GM23338 (cell line): Measurements from ENCODE around the gene VSTM1. TPM values are rescaled to one million over a fixed set of nuclear protein-coding genes. Genes with fewer than 3 reads are reported as not detected.

ENCODE experiments used
- ATAC-seq: fragments of 200-7000 bp; cut with Tn5 transposase; 3 replicates; pipeline ENCODE4 v1.9.1; 2020
- DNase-seq: peaks from one replicate; pipeline ENCODE4 v3.0.0-alpha.2; 2015; ENCODE audit warnings: low spot score
- H2AFZ ChIP-seq: fragments of 200-600 bp; sonication (generic); 2 replicates; pipeline ENCODE4 v1.8.0; 2016; ENCODE audit warnings: antibody characterized with exemption, mild to moderate bottlenecking, moderate library complexity
- H3F3A ChIP-seq: fragments of 200-600 bp; sonication (generic); replicated peaks from 2 replicates; pipeline ENCODE4 v1.8.0; 2017; ENCODE audit warnings: antibody characterized with exemption, mixed run types, low read depth
- H3K27ac ChIP-seq: fragments of 200-600 bp; sonication (generic); 2 replicates; pipeline ENCODE4 v1.6.1; 2016; ENCODE audit warnings: low read depth
- H3K27me3 ChIP-seq: fragments of 200-600 bp; sonication (generic); 2 replicates; pipeline ENCODE4 v1.8.0; 2016; ENCODE audit warnings: mild to moderate bottlenecking, mixed run types, moderate library complexity; ENCODE audit not compliant: insufficient read depth
- H3K36me3 ChIP-seq: fragments of 200-600 bp; sonication (generic); 2 replicates; pipeline ENCODE4 v1.8.0; 2016; ENCODE audit warnings: mild to moderate bottlenecking; ENCODE audit not compliant: insufficient read depth
- H3K4me1 ChIP-seq: fragments of 200-600 bp; sonication (generic); 2 replicates; pipeline ENCODE4 v1.8.0; 2016; ENCODE audit warnings: mild to moderate bottlenecking, moderate library complexity; ENCODE audit not compliant: insufficient read depth
- H3K4me2 ChIP-seq: fragments of 200-600 bp; sonication (generic); 2 replicates; pipeline ENCODE4 v1.7.1; 2017; ENCODE audit warnings: mixed run types
- H3K4me3 ChIP-seq: fragments of 200-600 bp; sonication (generic); 2 replicates; pipeline ENCODE4 v1.6.1; 2016; ENCODE audit warnings: mixed run types
- H3K79me2 ChIP-seq: fragments of 200-600 bp; sonication (generic); replicated peaks from 2 replicates; pipeline ENCODE4 v1.8.0; 2017; ENCODE audit warnings: mild to moderate bottlenecking; ENCODE audit not compliant: insufficient read depth
- H3K9me2 ChIP-seq: fragments of 200-600 bp; sonication (generic); 2 replicates; pipeline ENCODE4 v1.8.0; 2017; ENCODE audit not compliant: insufficient read depth
- H4K20me1 ChIP-seq: fragments of 200-600 bp; sonication (generic); replicated peaks from 2 replicates; pipeline ENCODE4 v1.8.0; 2017; ENCODE audit warnings: mild to moderate bottlenecking; ENCODE audit not compliant: insufficient read depth
- H3K27ac Mint-ChIP-seq: 2 replicates; pipeline ENCODE4 v1.8.0; 2020; ENCODE audit warnings: inconsistent platforms, mild to moderate bottlenecking, moderate library complexity, mixed read lengths
- H3K27me3 Mint-ChIP-seq: 3 replicates; pipeline ENCODE4 v1.8.0; 2022; ENCODE audit warnings: low read depth, mild to moderate bottlenecking, moderate library complexity, mixed read lengths, inconsistent platforms; ENCODE audit not compliant: insufficient read depth, poor library complexity
- H3K36me3 Mint-ChIP-seq: 3 replicates; pipeline ENCODE4 v1.8.0; 2021; ENCODE audit warnings: low read depth, mild to moderate bottlenecking, inconsistent platforms, moderate library complexity, mixed read lengths
- H3K4me1 Mint-ChIP-seq: 3 replicates; pipeline ENCODE4 v1.8.0; 2020; ENCODE audit warnings: mild to moderate bottlenecking, inconsistent platforms, mixed read lengths
- H3K4me3 Mint-ChIP-seq: 3 replicates; pipeline ENCODE4 v1.8.0; 2021; ENCODE audit warnings: moderate library complexity, mild to moderate bottlenecking, inconsistent platforms, mixed read lengths
- H3K9me3 Mint-ChIP-seq: 3 replicates; pipeline ENCODE4 v1.8.0; 2020; ENCODE audit warnings: moderate library complexity, mild to moderate bottlenecking, inconsistent platforms, mixed read lengths
- CREB1 ChIP-seq: fragments of 250-450 bp; sonication (Bioruptor Pico); IDR thresholded peaks from 2 replicates; pipeline ENCODE4 v1.5.0; 2020; ENCODE audit warnings: low read depth, mild to moderate bottlenecking, moderate library complexity
- EZH2 ChIP-seq: fragments of 200-600 bp; sonication (generic); IDR thresholded peaks from one replicate; pipeline ENCODE4 v1.8.0; 2017; ENCODE audit warnings: antibody characterized with exemption, mild to moderate bottlenecking, low read depth; ENCODE audit not compliant: unreplicated experiment
- EZH2phosphoT487 ChIP-seq: fragments of 200-600 bp; sonication (generic); IDR thresholded peaks from one replicate; pipeline ENCODE4 v1.8.1; 2018; ENCODE audit warnings: antibody characterized with exemption; ENCODE audit not compliant: unreplicated experiment
- JUNB ChIP-seq: IDR thresholded peaks from one replicate; pipeline ENCODE4 v1.6.1; 2016; ENCODE audit warnings: antibody characterized with exemption; ENCODE audit not compliant: unreplicated experiment
- POLR2AphosphoS5 ChIP-seq: IDR thresholded peaks from 2 replicates; pipeline ENCODE4 v1.6.1; 2016; ENCODE audit warnings: antibody characterized with exemption, low read depth
- STAT1 ChIP-seq: IDR thresholded peaks from one replicate; pipeline ENCODE4 v1.6.1; 2016; ENCODE audit warnings: antibody characterized with exemption; ENCODE audit not compliant: unreplicated experiment
- ZNF114 ChIP-seq: fragments of 250-450 bp; sonication (Bioruptor Pico); IDR thresholded peaks from 2 replicates; pipeline ENCODE4 v1.5.0; 2020; ENCODE audit warnings: mild to moderate bottlenecking, moderate library complexity
- ZNF331 ChIP-seq: fragments of 250-450 bp; sonication (Bioruptor Pico); IDR thresholded peaks from 2 replicates; pipeline ENCODE4 v1.5.0; 2020; ENCODE audit warnings: low read depth, mild to moderate bottlenecking, moderate library complexity
- polyA plus RNA-seq: library from polyadenylated mRNA; unstranded; fragments of >200 nt; fragmentation: Nextera tagmentation; extraction: Ambion mirVana; gene quantifications from 2 replicates; pipeline ENCODE4 v1.2.1, GENCODE V29; 2016
- total RNA-seq: library from RNA; depleted of rRNA; stranded (reverse); fragments of >200 nt; shearing (Covaris generic); gene quantifications from 2 replicates; pipeline ENCODE4 v1.2.3, GENCODE V29; 2014
- TF ChIP-seq, protein P1 (sequence below), 2 experiments: fragments of 200-600 bp in 1 of 2; sonication (generic) in 1 of 2; conservative IDR thresholded peaks; 2 replicates each; pipeline versions ENCODE4 v1.5.1 to v1.6.1; 2016 to 2017; ENCODE audit warnings: antibody characterized with exemption in 2 of 2, low read depth in 2 of 2, mild to moderate bottlenecking in 2 of 2, moderate library complexity in 1 of 2
- TF ChIP-seq, protein P2 (sequence below): fragments of 250-450 bp; sonication (Bioruptor Pico); IDR thresholded peaks from 2 replicates; pipeline ENCODE4 v1.5.0; 2020; ENCODE audit warnings: mild to moderate bottlenecking, moderate library complexity
- TF ChIP-seq, protein P3 (sequence below): IDR thresholded peaks from one replicate; pipeline ENCODE4 v1.6.1; 2018; ENCODE audit warnings: antibody characterized with exemption; ENCODE audit not compliant: unreplicated experiment
- TF ChIP-seq, protein P4 (sequence below): IDR thresholded peaks from 2 replicates; pipeline ENCODE4 v1.6.1; 2016; ENCODE audit warnings: antibody characterized with exemption

VSTM1 gene
- total and polyA plus RNA-seq, 2 experiments from 2014 or later = not detected

DNA sequence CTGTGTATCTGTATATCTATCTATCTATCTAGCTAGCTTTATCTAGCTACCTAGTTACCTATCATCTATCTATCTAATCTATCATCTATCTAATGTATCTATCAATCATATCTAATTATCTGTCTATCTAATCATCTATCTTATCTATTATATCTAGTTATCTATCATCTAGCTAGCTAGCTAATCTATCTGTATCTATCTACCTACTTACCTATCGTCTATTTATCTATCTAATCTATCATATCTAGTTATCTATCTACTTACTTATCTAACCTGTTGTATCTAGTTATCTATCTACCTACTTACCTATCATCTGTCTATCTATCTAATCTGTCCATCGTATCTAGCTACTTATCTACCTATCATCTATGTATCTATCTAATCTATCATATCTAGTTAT is 17.9 kb downstream of the VSTM1 start:
- DNase-seq (no peak), ATAC-seq (no peak)
- H3K27me3 Mint-ChIP-seq = peaks cover 7% of the 10 kb centered on the region
- Histone ChIP-seq H3K4me2 (no peak overlapping the region), H3K36me3 (no peaks in the 10 kb centered on the region), H3F3A (0 out of 2 replicates have a peak, but pooled peaks cover 3% of the 10 kb centered on the region), H3K4me1 (peaks cover 5% of the 10 kb centered on the region; the same call in 1 of the 2 replicates), H3K79me2 (no peaks in the 10 kb centered on the region), H4K20me1 (no peaks in the 10 kb centered on the region), H3K9me2 (no peaks in the 10 kb centered on the region), H3K4me3 (no peak overlapping the region), H3K27me3 (peaks cover 9% of the 10 kb centered on the region; the same call in 1 of the 2 replicates), H3K27ac (no peak overlapping the region), H2AFZ (no peak overlapping the region)
- peaks cover 7% of the 10 kb centered on the region; the same call in 2 of the 3 replicates for H3K4me1 Mint-ChIP-seq
- no peak overlapping the region for H3K27ac Mint-ChIP-seq
- no peaks in the 10 kb centered on the region for H3K36me3 Mint-ChIP-seq
- H3K9me3 Mint-ChIP-seq = no peaks in the 10 kb centered on the region
- TF ChIP-seq CREB1 (CRISPR knock-in tag) (no peak), EZH2phosphoT487 (no peak), ZNF331 (no peak), JUNB (no peak), ZNF114 (no peak), EZH2 (no peak), POLR2AphosphoS5 (no peak), STAT1 (no peak)
- TF ChIP-seq, protein P1, sequence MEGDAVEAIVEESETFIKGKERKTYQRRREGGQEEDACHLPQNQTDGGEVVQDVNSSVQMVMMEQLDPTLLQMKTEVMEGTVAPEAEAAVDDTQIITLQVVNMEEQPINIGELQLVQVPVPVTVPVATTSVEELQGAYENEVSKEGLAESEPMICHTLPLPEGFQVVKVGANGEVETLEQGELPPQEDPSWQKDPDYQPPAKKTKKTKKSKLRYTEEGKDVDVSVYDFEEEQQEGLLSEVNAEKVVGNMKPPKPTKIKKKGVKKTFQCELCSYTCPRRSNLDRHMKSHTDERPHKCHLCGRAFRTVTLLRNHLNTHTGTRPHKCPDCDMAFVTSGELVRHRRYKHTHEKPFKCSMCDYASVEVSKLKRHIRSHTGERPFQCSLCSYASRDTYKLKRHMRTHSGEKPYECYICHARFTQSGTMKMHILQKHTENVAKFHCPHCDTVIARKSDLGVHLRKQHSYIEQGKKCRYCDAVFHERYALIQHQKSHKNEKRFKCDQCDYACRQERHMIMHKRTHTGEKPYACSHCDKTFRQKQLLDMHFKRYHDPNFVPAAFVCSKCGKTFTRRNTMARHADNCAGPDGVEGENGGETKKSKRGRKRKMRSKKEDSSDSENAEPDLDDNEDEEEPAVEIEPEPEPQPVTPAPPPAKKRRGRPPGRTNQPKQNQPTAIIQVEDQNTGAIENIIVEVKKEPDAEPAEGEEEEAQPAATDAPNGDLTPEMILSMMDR (conservative IDR thresholded peaks at IDR 0.05; ENCODE audit: low read depth in 2 of 2) = no peak
- TF ChIP-seq, protein P2, sequence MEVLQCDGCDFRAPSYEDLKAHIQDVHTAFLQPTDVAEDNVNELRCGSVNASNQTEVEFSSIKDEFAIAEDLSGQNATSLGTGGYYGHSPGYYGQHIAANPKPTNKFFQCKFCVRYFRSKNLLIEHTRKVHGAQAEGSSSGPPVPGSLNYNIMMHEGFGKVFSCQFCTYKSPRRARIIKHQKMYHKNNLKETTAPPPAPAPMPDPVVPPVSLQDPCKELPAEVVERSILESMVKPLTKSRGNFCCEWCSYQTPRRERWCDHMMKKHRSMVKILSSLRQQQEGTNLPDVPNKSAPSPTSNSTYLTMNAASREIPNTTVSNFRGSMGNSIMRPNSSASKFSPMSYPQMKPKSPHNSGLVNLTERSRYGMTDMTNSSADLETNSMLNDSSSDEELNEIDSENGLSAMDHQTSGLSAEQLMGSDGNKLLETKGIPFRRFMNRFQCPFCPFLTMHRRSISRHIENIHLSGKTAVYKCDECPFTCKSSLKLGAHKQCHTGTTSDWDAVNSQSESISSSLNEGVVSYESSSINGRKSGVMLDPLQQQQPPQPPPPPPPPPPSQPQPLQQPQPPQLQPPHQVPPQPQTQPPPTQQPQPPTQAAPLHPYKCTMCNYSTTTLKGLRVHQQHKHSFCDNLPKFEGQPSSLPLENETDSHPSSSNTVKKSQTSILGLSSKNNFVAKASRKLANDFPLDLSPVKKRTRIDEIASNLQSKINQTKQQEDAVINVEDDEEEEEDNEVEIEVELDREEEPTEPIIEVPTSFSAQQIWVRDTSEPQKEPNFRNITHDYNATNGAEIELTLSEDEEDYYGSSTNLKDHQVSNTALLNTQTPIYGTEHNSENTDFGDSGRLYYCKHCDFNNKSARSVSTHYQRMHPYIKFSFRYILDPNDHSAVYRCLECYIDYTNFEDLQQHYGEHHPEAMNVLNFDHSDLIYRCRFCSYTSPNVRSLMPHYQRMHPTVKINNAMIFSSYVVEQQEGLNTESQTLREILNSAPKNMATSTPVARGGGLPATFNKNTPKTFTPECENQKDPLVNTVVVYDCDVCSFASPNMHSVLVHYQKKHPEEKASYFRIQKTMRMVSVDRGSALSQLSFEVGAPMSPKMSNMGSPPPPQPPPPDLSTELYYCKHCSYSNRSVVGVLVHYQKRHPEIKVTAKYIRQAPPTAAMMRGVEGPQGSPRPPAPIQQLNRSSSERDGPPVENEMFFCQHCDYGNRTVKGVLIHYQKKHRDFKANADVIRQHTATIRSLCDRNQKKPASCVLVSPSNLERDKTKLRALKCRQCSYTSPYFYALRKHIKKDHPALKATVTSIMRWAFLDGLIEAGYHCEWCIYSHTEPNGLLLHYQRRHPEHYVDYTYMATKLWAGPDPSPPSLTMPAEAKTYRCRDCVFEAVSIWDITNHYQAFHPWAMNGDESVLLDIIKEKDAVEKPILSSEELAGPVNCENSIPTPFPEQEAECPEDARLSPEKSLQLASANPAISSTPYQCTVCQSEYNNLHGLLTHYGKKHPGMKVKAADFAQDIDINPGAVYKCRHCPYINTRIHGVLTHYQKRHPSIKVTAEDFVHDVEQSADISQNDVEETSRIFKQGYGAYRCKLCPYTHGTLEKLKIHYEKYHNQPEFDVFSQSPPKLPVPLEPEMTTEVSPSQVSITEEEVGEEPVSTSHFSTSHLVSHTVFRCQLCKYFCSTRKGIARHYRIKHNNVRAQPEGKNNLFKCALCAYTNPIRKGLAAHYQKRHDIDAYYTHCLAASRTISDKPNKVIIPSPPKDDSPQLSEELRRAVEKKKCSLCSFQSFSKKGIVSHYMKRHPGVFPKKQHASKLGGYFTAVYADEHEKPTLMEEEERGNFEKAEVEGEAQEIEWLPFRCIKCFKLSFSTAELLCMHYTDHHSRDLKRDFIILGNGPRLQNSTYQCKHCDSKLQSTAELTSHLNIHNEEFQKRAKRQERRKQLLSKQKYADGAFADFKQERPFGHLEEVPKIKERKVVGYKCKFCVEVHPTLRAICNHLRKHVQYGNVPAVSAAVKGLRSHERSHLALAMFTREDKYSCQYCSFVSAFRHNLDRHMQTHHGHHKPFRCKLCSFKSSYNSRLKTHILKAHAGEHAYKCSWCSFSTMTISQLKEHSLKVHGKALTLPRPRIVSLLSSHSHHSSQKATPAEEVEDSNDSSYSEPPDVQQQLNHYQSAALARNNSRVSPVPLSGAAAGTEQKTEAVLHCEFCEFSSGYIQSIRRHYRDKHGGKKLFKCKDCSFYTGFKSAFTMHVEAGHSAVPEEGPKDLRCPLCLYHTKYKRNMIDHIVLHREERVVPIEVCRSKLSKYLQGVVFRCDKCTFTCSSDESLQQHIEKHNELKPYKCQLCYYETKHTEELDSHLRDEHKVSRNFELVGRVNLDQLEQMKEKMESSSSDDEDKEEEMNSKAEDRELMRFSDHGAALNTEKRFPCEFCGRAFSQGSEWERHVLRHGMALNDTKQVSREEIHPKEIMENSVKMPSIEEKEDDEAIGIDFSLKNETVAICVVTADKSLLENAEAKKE (CRISPR knock-in tag) = no peak
- TF ChIP-seq, protein P3, sequence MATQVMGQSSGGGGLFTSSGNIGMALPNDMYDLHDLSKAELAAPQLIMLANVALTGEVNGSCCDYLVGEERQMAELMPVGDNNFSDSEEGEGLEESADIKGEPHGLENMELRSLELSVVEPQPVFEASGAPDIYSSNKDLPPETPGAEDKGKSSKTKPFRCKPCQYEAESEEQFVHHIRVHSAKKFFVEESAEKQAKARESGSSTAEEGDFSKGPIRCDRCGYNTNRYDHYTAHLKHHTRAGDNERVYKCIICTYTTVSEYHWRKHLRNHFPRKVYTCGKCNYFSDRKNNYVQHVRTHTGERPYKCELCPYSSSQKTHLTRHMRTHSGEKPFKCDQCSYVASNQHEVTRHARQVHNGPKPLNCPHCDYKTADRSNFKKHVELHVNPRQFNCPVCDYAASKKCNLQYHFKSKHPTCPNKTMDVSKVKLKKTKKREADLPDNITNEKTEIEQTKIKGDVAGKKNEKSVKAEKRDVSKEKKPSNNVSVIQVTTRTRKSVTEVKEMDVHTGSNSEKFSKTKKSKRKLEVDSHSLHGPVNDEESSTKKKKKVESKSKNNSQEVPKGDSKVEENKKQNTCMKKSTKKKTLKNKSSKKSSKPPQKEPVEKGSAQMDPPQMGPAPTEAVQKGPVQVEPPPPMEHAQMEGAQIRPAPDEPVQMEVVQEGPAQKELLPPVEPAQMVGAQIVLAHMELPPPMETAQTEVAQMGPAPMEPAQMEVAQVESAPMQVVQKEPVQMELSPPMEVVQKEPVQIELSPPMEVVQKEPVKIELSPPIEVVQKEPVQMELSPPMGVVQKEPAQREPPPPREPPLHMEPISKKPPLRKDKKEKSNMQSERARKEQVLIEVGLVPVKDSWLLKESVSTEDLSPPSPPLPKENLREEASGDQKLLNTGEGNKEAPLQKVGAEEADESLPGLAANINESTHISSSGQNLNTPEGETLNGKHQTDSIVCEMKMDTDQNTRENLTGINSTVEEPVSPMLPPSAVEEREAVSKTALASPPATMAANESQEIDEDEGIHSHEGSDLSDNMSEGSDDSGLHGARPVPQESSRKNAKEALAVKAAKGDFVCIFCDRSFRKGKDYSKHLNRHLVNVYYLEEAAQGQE = no peak
- TF ChIP-seq, protein P4, sequence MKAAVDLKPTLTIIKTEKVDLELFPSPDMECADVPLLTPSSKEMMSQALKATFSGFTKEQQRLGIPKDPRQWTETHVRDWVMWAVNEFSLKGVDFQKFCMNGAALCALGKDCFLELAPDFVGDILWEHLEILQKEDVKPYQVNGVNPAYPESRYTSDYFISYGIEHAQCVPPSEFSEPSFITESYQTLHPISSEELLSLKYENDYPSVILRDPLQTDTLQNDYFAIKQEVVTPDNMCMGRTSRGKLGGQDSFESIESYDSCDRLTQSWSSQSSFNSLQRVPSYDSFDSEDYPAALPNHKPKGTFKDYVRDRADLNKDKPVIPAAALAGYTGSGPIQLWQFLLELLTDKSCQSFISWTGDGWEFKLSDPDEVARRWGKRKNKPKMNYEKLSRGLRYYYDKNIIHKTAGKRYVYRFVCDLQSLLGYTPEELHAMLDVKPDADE = no peak
- no peak overlapping the region for H3K4me3 Mint-ChIP-seq
